HG03520 (cell line): ENCODE data around the gene SERINC5.
"Not testable (repeated sequence)": the region's sequence is repeated elsewhere in the genome, so short reads cannot be mapped to it uniquely, and the experiment has no call there.

Experiments used
- ATAC-seq: cut with Tn5 transposase; IDR thresholded peaks from one replicate; pipeline ENCODE4 v1.9.1; 2021; ENCODE audit warnings: mild to moderate bottlenecking, moderate library complexity; ENCODE audit not compliant: unreplicated experiment

The SERINC5 gene

DNA sequence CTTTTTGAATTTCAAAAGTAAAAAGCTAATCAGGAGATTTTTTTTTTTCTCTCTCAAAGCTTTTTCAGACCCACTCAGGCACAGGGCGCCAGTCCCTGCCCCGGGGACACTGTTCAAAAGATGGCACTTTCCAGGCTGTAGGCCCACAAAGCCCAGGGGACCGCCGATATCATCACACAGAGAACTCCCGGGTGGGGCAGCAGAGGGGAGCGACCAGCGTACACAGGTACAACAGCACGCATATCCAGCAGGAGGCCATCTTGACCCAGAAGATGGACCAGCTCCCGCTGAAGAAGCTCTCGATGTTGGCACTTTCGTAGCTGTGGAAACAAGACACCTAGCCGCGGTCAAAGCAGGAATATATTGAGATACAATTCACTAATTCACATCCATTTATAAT lies 112.4 kb downstream of the SERINC5 start:
- no peak for ATAC-seq

DNA sequence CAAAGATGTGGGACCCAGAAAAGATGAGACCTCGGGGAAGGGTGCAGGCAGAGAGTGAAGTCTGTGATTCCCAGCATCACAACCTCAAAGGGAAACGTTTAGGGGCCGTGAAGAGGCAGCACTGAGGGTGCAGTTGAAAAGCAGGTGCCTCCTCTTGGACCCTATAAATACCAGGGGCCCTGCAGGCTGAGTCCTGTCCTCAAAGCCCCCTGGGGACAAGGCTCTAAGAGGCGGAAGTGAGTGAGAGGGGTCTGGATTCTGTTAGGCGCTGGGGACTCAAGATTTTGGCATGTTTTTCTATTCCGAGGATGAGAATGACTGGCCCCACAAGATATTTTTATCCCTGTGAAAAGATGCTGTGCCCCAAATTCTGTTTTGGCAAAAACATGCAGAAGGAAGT lies 112.9 kb downstream of the SERINC5 start:
- no peak for ATAC-seq

DNA sequence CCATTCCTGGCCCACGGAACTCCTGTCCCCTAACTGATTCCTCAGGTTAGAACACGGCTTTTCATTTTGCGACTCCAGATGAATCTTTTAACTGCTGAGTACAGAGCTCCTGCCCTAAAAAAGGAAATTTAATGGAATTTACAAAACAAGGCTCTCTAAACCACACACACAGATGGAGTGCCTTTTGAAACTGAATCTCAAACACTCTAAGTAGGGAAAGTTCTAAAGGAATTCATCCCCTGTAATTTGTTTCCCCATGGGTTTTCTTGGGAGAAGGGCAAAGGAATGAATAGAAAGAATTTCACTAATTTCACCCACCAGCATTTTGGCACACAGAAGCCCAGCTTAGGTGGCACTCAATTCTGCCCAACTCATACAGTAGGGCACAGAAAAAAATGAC lies 114.2 kb downstream of the SERINC5 start:
- ATAC-seq = no peak

DNA sequence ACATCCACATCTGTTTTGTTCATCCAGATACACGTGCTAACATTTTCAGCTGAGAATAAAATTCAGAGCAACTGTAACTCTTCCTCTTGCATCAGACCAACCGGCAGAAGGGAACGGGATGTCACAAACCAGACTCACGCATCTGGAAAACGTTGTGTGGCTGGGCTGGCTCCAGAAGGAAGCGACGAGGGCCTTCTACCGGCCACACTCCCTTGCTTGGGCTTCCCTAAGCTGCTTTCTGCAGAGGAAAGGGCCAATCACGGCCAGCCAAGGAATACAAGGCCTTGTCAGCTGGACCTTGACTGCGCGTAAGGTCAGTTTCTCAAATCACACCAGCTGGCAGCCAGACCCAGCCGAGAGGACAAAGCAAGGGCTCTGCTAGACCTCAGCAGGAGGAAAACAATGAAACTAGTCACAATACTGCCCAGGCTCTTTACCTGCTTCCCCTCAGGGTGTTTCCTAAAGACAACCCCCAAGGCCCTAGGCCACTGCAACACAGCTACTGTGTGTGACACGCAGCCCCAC lies 114.6 kb downstream of the SERINC5 start:
- no peak for ATAC-seq

DNA sequence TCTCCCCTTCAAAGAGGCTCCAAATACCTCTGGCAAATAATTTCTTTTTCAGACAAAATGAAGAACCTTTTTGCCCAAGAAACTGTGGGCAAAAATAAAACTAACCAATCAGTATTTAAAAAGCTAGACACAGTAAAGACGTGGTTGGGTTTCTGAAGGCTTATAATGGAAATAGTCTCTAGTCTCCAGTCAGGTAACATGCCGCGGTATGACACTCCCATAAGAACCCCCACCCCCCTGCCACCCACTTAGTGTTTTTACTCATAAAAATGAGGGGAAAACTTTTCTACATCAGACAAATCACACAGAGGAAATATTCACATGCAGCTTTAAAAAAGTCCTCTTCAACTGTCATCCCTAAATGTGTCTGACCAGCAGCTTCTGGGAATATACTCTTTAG lies 115.4 kb downstream of the SERINC5 start:
- ATAC-seq = no peak

DNA sequence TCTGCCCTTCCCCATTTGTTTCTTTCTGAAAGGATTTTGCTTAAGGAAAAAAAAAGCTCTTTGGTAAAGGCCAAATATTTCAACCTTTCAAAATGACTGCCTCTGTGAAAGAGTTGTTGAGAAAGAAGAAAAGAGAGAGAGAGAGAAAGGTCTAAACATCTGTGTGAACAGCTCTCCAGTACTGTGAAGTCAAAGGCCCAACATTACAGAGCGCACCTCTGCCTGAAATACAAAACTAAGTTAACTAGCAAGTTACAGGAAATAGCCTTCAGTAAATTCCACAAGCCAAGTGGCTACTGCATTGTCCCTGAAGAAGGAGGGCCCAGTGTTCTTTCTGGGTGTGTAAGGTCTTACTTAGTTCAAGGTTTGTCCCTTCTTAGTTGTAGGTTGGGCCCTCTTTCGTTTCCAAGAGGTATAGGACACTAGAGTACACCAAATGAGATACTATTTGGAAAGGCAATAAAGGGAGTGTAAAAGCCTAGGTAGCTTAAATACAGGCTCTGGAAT lies 116.3 kb downstream of the SERINC5 start:
- ATAC-seq = no peak

DNA sequence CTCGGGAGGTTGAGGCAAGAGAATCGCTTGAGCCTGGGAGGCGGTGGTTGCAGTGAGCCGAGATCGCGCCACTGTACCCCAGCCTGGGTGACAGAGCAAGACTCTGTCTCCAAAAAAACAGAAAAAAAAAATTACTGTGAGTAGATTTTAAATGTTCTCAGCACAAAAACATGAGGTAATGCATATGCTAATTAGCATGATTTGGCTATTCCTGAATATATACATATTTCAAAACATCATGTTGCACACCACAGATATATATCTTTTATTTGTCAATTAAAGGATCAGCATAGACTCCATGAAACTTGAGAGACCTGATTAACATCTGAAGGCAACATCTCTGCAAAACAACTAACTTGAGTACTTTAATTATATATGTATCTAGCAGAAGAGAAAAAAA lies 117.4 kb downstream of the SERINC5 start:
- no peak for ATAC-seq

DNA sequence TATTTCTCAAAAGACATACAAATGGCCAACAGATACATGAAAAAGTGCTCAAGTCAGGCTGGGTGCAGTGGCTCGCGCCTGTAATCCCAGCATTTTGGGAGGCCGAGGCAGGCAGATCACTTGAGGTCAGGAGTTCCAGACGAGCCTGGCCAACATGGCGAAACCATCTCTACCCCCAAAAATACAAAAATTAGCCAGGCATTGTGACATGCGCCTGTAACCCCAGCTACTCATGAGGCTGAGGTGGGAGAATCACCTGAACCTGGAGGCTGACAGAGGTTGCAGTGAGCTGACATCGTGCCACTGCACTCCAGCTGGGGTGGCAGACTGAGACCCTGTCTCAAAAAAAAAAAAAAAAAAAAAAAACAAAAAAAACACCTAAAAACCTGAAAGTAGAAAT lies 119.0 kb downstream of the SERINC5 start:
- not testable (repeated sequence) for ATAC-seq

DNA sequence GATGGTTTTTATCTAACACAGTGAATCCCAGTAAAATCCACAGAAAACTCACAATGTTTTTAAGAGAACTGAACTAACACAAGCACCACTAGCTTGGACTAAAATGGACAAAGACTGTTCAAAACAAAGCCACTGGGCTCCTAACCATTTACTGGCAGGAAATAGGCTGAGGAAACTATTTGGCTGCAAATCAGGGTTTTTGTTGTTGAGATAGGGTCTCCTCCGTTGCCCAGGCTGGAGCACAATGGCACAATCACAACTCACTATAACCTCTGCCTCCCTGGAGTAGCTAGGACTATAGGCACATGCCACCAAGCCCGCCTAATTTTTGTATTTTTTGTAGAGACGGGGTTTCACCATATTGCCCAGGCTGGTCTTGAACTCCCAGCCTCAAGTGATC lies 121.0 kb downstream of the SERINC5 start:
- no peak for ATAC-seq

DNA sequence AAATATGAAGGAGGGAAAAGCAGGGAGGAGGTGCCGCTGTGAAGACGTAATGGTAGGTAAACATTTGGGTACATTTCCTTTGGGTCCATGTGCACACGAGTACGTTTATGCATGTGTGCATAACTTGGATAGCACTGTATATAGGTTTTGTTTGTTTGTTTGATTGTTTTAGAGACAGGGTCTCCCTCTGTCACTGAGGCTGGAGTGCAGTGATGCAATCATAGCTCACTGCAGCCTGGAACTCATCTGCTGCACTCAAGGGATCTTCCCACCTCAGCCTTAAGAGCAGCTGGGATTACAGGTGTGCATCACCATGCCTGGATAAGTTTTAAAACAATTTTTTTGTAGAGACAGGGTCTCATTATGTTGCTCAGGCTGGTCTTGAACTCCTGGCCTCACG lies 126.7 kb downstream of the SERINC5 start:
- ATAC-seq = no peak

DNA sequence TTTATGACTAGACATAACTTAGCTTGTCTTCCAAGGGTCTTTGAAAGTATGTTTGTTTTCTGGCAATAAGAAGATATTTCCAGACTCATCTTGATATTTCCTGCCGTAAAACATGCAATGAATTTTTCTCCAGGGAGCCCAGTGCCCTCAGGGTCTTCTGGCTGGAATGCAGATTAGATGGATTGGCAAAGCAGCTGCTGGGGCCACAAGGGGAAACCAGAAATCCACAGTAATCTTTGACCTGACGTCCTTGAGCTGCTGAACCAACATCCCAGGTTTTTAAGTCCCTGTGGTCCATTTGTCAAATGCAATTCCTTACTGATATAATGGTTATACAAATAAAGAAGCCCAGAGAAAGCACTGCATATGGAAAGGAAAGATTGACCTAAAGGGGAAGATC lies 127.7 kb downstream of the SERINC5 start:
- no peak for ATAC-seq

DNA sequence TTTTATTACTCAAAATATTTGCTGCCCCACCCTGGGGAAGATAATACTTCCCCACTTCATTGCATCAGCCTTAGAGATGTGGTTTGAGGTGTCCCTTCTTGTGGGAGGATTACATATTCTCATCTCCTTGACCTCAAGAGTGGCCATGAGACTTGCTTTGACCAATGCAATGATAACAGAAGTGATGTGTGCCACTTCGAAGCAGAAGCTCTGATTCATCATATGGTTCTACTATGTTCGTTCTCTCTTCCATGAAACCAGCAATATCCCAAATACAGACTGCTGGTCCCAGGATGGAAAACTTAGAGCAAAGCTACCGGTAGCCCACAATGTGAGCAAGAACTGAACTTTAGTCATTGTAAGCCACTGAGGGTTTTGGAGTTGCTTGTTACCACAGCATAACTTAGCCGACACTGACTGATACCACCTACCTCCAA lies 128.7 kb downstream of the SERINC5 start:
- ATAC-seq = no peak

DNA sequence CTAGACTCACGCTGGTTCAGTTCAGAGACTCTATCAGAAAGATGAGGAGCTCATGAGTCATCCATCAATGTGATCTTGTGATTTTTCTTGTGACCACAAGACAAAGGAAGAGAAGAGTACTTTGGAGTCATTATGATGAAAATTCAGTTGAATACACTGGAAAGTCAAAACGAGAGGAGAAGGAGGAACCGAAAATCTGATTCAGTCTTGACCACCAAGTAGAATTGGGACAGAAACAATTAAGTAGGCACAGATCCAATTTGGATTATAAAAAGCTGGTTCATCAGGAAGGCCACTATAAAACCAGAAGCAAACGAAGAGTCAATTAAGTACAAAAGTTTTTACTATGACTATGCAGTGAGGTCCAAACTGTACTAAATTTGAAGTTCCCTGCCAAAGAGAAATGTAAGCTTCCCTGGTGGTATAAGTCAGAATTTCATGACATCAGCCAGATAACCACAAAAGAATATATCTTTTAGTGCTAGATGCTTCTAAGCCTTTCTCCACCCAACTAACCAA lies 129.8 kb downstream of the SERINC5 start:
- ATAC-seq = peak; percentile 58

DNA sequence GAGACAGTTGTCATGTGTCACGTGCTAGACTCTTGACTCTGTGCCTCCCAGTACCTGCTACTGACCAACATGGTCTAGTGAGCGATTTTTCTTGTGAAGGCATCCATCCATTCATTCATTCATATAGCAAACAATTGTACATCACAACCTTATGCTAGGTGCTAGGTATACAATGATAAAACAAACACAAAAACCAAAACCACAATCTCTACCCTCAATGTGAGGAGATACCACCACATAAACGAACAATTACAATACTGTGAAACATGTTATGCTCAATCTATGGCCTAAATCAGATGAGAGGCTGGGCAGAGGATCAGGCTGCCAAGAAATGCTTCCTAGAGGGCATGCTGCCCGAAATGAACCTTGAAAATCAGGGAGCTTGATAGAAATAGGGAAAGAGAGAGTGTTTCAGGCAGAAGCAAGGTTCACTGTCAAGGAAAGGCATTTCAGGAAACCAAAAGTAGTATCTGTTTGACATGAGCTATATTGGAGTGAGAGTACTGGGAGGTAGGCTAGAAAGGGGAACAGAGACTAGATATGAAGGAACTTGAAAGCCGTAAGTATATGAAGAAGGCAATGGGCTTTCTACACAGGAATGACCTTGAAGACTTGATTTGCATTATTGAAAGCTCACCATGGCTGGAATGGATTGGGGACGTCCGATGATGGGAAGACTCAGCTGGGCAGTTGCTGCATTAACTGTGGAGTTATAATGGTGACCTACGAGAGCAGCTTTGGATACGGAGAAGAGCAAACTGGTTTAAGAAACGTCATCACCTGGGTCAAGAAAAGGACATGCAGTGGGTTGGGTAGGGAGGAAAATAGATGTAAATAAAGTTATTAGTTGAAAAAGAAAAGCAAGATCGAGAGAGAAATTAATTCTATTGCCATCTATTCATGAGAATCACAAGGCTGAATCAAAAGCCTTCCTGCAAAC lies 130.6 kb downstream of the SERINC5 start:
- ATAC-seq = peak; percentile 64

DNA sequence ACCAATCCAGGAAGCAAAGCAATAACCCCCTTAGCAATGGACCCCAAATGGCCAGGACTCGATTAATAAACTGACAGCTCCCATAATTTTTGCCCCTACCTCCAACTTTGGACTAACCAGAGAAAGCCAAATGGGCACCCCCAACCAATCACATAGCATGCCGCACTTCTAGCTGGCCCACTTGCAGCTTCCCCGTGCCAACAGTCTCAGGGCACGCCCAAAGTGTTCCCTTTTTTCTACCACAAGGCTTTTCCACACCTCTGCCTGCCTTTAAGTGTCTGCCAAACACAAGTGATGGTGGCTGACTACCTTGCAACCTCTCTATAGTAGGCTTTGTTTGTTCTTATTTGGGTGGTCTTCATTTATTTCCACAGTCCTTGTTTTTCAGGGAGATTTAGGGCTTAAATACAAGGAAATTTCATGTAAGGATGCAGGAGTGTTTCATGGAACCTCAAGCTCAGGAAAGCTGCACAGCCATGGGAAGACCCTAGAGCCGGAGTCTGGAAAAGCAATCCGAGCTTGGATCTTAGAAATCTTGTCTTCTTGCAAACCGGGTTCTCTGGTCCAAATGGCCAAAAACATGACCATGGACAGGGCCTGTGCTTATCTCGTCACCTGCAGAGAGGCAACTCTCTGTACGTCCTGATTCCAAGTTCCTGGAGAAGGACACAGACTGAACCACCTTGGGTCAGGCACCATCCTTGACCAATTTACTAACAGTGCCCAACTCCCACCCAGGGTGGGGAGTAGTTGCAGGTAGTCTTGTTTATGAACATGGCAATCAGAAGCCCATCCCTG lies 131.5 kb downstream of the SERINC5 start:
- no peak for ATAC-seq

DNA sequence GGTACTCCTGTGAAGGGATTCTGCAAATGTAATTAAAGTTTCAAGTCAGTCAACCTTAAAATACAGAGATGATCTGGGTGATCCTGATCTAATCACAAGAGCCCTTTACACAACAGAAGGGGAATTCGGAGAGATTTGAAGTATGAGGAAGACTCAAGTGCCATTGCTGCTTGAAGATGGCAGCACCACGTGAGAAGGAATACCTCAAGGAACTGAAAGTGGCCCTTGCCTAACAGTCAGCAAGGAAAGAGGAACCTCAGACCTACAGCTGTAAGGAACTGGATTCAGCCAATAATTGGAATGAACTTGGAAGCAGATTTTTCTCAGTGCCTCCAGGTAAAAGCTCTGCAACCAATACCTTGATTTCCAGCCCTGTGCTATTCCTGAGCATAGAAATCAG lies 133.3 kb downstream of the SERINC5 start:
- ATAC-seq = no peak

DNA sequence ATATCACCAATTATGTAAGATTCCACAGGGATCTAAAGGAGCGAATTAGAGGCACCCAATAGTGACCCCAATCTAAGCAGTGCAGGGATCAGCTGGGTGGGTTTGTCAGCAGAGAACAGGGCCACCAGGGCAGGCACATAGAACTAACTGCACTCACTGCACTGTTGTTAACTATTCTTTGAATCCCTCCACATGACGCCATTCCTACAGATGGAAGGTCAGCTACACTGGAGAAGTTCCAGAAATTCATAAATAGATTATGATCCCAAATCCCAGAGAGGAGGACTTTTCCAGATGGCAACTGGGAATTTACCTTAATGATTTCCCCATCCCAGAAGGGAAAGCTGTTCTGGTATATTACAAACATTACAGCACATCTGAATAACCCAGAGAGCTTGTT lies 136.5 kb downstream of the SERINC5 start:
- no peak for ATAC-seq

DNA sequence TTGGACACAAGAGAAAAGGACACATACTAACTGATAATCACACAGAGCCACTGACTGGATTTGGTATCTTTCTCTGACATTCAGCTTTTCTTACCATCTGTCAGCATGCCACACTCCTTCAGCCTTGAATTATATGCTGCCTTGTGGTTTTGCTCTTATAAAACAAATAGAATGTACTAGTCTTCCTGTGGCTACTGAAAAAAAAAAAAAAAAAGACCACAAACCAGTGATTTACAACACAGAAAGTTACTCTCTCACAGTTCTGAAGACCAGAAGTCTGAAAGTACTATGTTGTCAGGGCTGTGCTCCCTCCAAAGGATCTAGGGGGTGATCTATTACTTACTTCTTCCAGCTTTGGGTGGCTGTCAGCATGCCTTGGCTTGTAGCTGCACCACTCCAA lies 138.4 kb downstream of the SERINC5 start:
- ATAC-seq = no peak

DNA sequence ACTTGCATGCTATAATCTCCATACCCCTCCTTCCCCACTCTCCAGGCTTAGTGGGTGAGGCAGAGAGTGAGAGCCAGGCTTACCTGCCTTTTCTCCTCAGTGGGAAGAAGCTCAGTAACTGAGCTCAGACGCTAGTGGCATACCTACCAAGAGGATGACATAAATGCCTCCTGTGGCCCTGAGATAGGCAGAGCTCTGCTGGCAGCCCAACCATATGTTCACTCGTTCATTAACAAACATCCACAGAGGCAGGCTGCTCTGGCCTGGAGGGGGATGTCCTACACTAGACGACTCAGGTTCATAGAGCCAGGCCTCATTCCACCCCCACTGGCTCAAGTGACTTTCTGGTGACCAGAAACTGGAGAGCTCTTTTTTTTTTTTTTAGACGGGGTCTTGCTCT lies 139.4 kb downstream of the SERINC5 start:
- no peak for ATAC-seq

DNA sequence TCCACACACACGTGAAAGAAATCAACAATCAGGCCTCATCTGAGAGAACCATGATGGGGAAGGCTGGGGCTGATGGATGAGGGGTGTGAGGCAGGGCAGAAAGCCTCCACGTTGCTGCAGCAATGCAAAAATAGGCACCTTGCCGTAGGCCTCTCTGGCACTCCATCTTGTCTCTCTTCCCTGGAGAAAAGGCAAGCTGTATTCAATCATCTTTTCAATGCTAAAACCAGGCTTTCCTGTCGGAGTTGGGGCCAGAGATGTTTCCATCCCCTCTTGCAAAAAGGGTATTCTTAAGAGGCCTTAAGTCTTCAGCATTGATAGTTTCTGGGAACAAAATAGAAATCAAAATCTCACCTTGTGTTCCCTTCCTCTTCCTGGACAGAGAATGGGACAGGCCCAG lies 139.8 kb downstream of the SERINC5 start:
- no peak for ATAC-seq

DNA sequence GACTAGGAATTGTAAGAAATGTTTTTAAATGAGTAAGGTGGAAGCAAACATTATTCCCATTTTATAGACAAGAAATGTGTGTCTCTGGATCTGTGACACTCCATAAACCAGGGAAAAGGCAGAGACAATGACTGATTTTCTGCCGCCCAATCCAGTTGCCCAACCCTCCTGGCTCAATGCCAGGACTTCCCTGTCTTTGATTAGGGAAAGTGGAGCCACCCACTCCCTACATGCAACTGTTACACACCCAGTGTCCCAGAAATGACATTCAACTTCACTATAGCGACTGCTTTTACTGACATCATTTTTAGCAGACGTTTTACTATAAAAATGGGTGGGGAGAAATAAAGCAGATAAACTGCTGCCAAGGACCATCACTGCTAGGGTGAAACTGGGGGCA lies 141.0 kb downstream of the SERINC5 start:
- no peak for ATAC-seq
